Right cardiac atrium (tissue), 5 donors: ENCODE data around the gene DNAH2. TPM values are rescaled to one million over a fixed set of nuclear protein-coding genes. Genes with fewer than 3 reads are reported as not detected.

Experiments
- ATAC-seq, 2 donors: fragments of 200-7000 bp; cut with Tn5 transposase; one replicate each; pipeline versions ENCODE4 v1.8.0 to v1.9.1; 2020; ENCODE audit warnings: moderate library complexity in 2 of 2, mild to moderate bottlenecking in 1 of 2
- DNase-seq, 3 donors: peaks; one replicate each; pipeline ENCODE4 v3.0.0-alpha.2; 2020
- H3K27ac ChIP-seq: one replicate; pipeline ENCODE4 v1.5.1; 2013; ENCODE audit warnings: mild to moderate bottlenecking, low read length, control low read depth, moderate library complexity
- H3K27me3 ChIP-seq: one replicate; pipeline ENCODE4 v1.6.1; 2013; ENCODE audit not compliant: control insufficient read depth, insufficient read depth
- H3K4me1 ChIP-seq: one replicate; pipeline ENCODE4 v1.6.1; 2013; ENCODE audit warnings: low read length; ENCODE audit not compliant: control insufficient read depth, insufficient read depth
- H3K4me3 ChIP-seq: one replicate; pipeline ENCODE4 v1.5.1; 2013; ENCODE audit warnings: low read length, control low read depth
- H3K9me3 ChIP-seq: one replicate; pipeline ENCODE4 v1.6.1; 2013; ENCODE audit warnings: low read length; ENCODE audit not compliant: control insufficient read depth
- WGBS: extraction: QIAGEN DNeasy Blood & Tissue Kit; methylation state at CpG from one replicate; pipeline ENCODE4 v1.1.7; 2013; 5-methylcytosine and 5-hydroxymethylcytosine counted together
- intact Hi-C, 4 donors: fragments of 100-400 bp; cut with DNase I; formaldehyde crosslinking; loops; one replicate each; pipeline versions ENCODE4 v1.11.0 to v1.14.0; 2022 to 2023
- polyA plus RNA-seq: library from polyadenylated mRNA; stranded (reverse); fragments of 200-250 nt; gene quantifications from one replicate; pipeline ENCODE4 v1.2.3, GENCODE V29; 2013
- total RNA-seq, 4 donors: library from RNA; stranded (reverse); fragmentation: NEBNext Ultra II Directional; extraction: Animal tissue kit (Norgen Biotek cat#: 25700); gene quantifications; one replicate each; pipeline ENCODE4 v1.2.1, GENCODE V29; 2021
- donor health status: healthy with polysubstance abuse.
- donor health status: DM: no; HTN: yes; CAD: no.
- donor health status: DM: no; HTN: no; CAD: no.
- donor health status: DM: no; HTN: yes; CAD: no; lungs with severe emphysema.
- donor health status: DM: yes; HTN: yes; CAD: no.

DNAH2 gene
- total and polyA plus RNA-seq, 5 donors: 0.03 to 0.22 (median 0.09) TPM; not detected in 1

- 60% methylated on average over 14 of the region's 14 CpGs for WGBS
- Histone ChIP-seq H3K4me1 (no peaks in the 10 kb centered on the region), H3K27me3 (no peaks in the 10 kb centered on the region), H3K4me3 (no peak overlapping the region), H3K9me3 (no peaks in the 10 kb centered on the region), H3K27ac (no peak overlapping the region)
- DNase-seq: no peak
- ATAC-seq: no peak
- intact Hi-C loops: loop anchor here in 1 of 4 donors (5.0 to 10.0 kb wide), 2 partner anchors 83 to 115 kb away; partner anchors contain the start of genes CYB5D1, NAA38 and TMEM88
Observed at GRCh38 chr17:7739746-7740145, 22.2 kb downstream of the DNAH2 start.

GRCh38 chr17:7740481-7741001 lies 23.0 kb downstream of the DNAH2 start:
- peak; percentile 34 to 73 (median 63) for DNase-seq
- ATAC-seq: no peak
- H3K27ac ChIP-seq: no peak overlapping the region
- WGBS: 41% methylated on average over 42 of the region's 42 CpGs
- H3K4me1 ChIP-seq: no peaks in the 10 kb centered on the region
- intact Hi-C loops: loop anchor here in 1 of 4 donors (5.0 to 10.0 kb wide), 2 partner anchors 82 to 114 kb away; partner anchors contain the start of genes CYB5D1, NAA38 and TMEM88
- H3K27me3 ChIP-seq: no peaks in the 10 kb centered on the region
- no peaks in the 10 kb centered on the region for H3K9me3 ChIP-seq
- no peak overlapping the region for H3K4me3 ChIP-seq

GRCh38 chr17:7742729-7743128 lies 25.2 kb downstream of the DNAH2 start:
- no peak for DNase-seq
- H3K27ac ChIP-seq: no peak overlapping the region
- no peaks in the 10 kb centered on the region for H3K4me1 ChIP-seq
- WGBS: 63% methylated on average over 10 of the region's 10 CpGs
- no peaks in the 10 kb centered on the region for H3K9me3 ChIP-seq
- no peak for ATAC-seq
- intact Hi-C loops: loop anchor here in 1 of 4 donors (5.0 to 10.0 kb wide), 2 partner anchors 80 to 112 kb away; partner anchors contain the start of genes CYB5D1, NAA38 and TMEM88
- H3K27me3 ChIP-seq: no peaks in the 10 kb centered on the region
- no peak overlapping the region for H3K4me3 ChIP-seq

- intact Hi-C loops: loop anchor here in 1 of 4 donors (5.0 to 10.0 kb wide), 2 partner anchors 78 to 110 kb away; partner anchors contain the start of genes CYB5D1, NAA38 and TMEM88
- Histone ChIP-seq H3K4me3 (no peak overlapping the region), H3K9me3 (no peaks in the 10 kb centered on the region), H3K27me3 (no peaks in the 10 kb centered on the region), H3K4me1 (peaks cover 5% of the 10 kb centered on the region), H3K27ac (no peak overlapping the region)
- ATAC-seq: no peak
- no peak for DNase-seq
- 68% methylated on average over 8 of the region's 8 CpGs for WGBS
Observed at GRCh38 chr17:7744416-7744815, 26.9 kb downstream of the DNAH2 start.

GRCh38 chr17:7745748-7746470 lies 28.4 kb downstream of the DNAH2 start:
- H3K27ac ChIP-seq: no peak overlapping the region
- ATAC-seq (peak in 1 of 2 donors; percentile 49), DNase-seq (no peak)
- intact Hi-C loops: loop anchor here in 2 of 4 donors (5.0 to 10.0 kb wide), 2 partner anchors 109 to 246 kb away; partner anchors contain the start of genes CYB5D1 (in 1 of the 2), NAA38 (in 1 of the 2) and TMEM88 (in 1 of the 2)
- H3K4me1 ChIP-seq: peaks cover 5% of the 10 kb centered on the region
- H3K27me3 ChIP-seq: no peaks in the 10 kb centered on the region
- no peaks in the 10 kb centered on the region for H3K9me3 ChIP-seq
- no peak overlapping the region for H3K4me3 ChIP-seq
- WGBS: 63% methylated on average over 7 of the region's 7 CpGs

GRCh38 chr17:7747635-7748071 lies 30.1 kb downstream of the DNAH2 start:
- no peak overlapping the region for H3K27ac ChIP-seq
- no peaks in the 10 kb centered on the region for H3K9me3 ChIP-seq
- H3K4me3 ChIP-seq: no peak overlapping the region
- ATAC-seq (no peak), DNase-seq (no peak)
- intact Hi-C loops: loop anchor here in 2 of 4 donors (5.0 to 10.0 kb wide), 2 partner anchors 107 to 245 kb away; partner anchors contain the start of genes CYB5D1 (in 1 of the 2), NAA38 (in 1 of the 2) and TMEM88 (in 1 of the 2)
- no peaks in the 10 kb centered on the region for H3K27me3 ChIP-seq
- H3K4me1 ChIP-seq: peaks cover 5% of the 10 kb centered on the region
- 27% methylated on average over 4 of the region's 4 CpGs for WGBS

- intact Hi-C loops: loop anchor here in 2 of 4 donors (5.0 to 10.0 kb wide), 2 partner anchors 107 to 244 kb away; partner anchors contain the start of genes CYB5D1 (in 1 of the 2), NAA38 (in 1 of the 2) and TMEM88 (in 1 of the 2)
- Histone ChIP-seq H3K27me3 (no peaks in the 10 kb centered on the region), H3K9me3 (no peaks in the 10 kb centered on the region), H3K4me3 (no peak overlapping the region), H3K4me1 (peaks cover 5% of the 10 kb centered on the region), H3K27ac (no peak overlapping the region)
- WGBS: 43% methylated on average over 10 of the region's 10 CpGs
- ATAC-seq (peak in 1 of 2 donors; percentile 48), DNase-seq (no peak)
Observed at GRCh38 chr17:7748076-7748775, 30.7 kb downstream of the DNAH2 start.

GRCh38 chr17:7750321-7750821 lies 32.8 kb downstream of the DNAH2 start:
- DNase-seq (no peak), ATAC-seq (no peak)
- 59% methylated on average over 4 of the region's 4 CpGs for WGBS
- Histone ChIP-seq H3K4me1 (peaks cover 5% of the 10 kb centered on the region), H3K27ac (no peak overlapping the region), H3K9me3 (no peaks in the 10 kb centered on the region), H3K4me3 (no peak overlapping the region), H3K27me3 (no peaks in the 10 kb centered on the region)
- intact Hi-C loops: no loop called here

GRCh38 chr17:7754656-7755055 lies 37.1 kb downstream of the DNAH2 start:
- H3K27me3 ChIP-seq: no peaks in the 10 kb centered on the region
- WGBS: 80% methylated on average over 8 of the region's 8 CpGs
- H3K4me3 ChIP-seq: no peak overlapping the region
- no peaks in the 10 kb centered on the region for H3K4me1 ChIP-seq
- ATAC-seq (no peak), DNase-seq (no peak)
- no peaks in the 10 kb centered on the region for H3K9me3 ChIP-seq
- H3K27ac ChIP-seq: no peak overlapping the region
- intact Hi-C loops: no loop called here

GRCh38 chr17:7755095-7755890 lies 37.7 kb downstream of the DNAH2 start:
- 62% methylated on average over 9 of the region's 9 CpGs for WGBS
- Histone ChIP-seq H3K27me3 (no peaks in the 10 kb centered on the region), H3K4me1 (no peaks in the 10 kb centered on the region), H3K4me3 (no peak overlapping the region), H3K27ac (no peak overlapping the region), H3K9me3 (no peaks in the 10 kb centered on the region)
- DNase-seq (no peak), ATAC-seq (no peak)
- intact Hi-C loops: no loop called here
